Measurements from ENCODE around the gene RASA2.

The RASA2 gene

GRCh38 chr3:141498598-141499223 lies 11.9 kb downstream of the RASA2 start:
- Histone ChIP-seq H3K36me3 (ENCODE audit: insufficient read depth, low read length) (peaks cover 6% of the 10 kb centered on the region; the same call in 1 of the 2 replicates), H3K27ac (no peak overlapping the region), H3K4me3 (no peak overlapping the region), H3K9me3 (ENCODE audit: low read depth, low read length) (no peaks in the 10 kb centered on the region), H3K9ac (ENCODE audit: insufficient read length) (no peak overlapping the region)
- DNase-seq (ENCODE audit: low read depth, low spot score) = no peak
- TF ChIP-seq POLR2AphosphoS5 (IDR thresholded peaks at IDR 0.05; ENCODE audit: borderline replicate concordance, low read depth, low read length) = no peak
- TF ChIP-seq FOXP2 (optimal IDR thresholded peaks at IDR 0.05; ENCODE audit: control extremely low read depth, extremely low read length, insufficient read depth) = no peak
- TF ChIP-seq EZH2 (IDR thresholded peaks at IDR 0.05) = no peak

DNA sequence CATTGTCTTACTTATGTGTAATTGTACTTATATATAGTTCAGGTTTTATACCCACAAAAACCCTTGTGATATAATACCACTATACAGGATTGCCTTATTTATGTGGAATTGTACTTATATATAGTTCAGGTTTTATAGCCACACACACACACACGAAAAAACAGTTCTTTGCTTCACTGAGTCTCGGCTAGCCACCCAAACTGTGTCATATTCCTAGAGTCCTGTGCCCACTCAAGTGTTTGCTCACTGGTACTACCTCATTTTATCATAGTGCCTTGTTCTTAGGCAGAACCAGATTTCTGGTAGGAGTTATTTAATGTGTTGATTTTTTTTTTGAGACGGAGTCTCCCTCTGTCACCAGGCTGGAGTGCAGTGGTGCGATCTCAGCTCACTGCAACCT lies 12.5 kb downstream of the RASA2 start:
- TF ChIP-seq POLR2AphosphoS5 (IDR thresholded peaks at IDR 0.05; ENCODE audit: borderline replicate concordance, low read depth, low read length) (no peak), EZH2 (IDR thresholded peaks at IDR 0.05) (no peak), FOXP2 (optimal IDR thresholded peaks at IDR 0.05; ENCODE audit: control extremely low read depth, extremely low read length, insufficient read depth) (no peak)
- no peak overlapping the region for H3K27ac ChIP-seq
- H3K4me3 ChIP-seq = no peak overlapping the region

DNA sequence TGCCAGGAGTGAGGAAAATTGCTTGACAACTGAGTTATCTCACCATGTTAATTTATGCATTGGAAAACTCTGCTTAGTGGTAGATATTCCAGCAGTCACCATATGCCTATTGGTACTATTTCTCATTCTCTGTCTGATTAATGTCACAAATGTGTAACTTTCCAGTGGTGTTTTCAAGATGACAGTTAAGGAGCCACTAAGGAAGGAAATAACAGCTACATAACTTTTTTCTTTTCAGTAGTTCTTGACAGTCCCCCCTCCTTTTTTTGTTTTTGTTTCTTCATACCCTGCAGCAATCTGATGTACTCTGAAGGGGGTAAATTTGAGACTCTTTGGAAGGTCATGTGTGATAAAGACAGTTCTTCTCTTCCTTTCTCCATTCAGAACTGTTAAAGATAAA lies 13.1 kb downstream of the RASA2 start:
- TF ChIP-seq EZH2 (IDR thresholded peaks at IDR 0.05) (no peak), FOXP2 (optimal IDR thresholded peaks at IDR 0.05; ENCODE audit: control extremely low read depth, extremely low read length, insufficient read depth) (no peak), POLR2AphosphoS5 (IDR thresholded peaks at IDR 0.05; ENCODE audit: borderline replicate concordance, low read depth, low read length) (no peak)
- Histone ChIP-seq H3K27ac (no peak overlapping the region), H3K9ac (ENCODE audit: insufficient read length) (no peak overlapping the region)

More for the DNA sequence above, 12.5 kb downstream of the RASA2 start:
- no peaks in the 10 kb centered on the region for H3K9me3 ChIP-seq (ENCODE audit: low read depth, low read length)
- no peak overlapping the region for H3K9ac ChIP-seq (ENCODE audit: insufficient read length)
- peaks cover 6% of the 10 kb centered on the region; the same call in 1 of the 2 replicates for H3K36me3 ChIP-seq (ENCODE audit: insufficient read depth, low read length)
- DNase-seq (ENCODE audit: low read depth, low spot score) = no peak

GRCh38 chr3:141500397-141500796 lies 13.6 kb downstream of the RASA2 start:
- no peak for DNase-seq (ENCODE audit: low read depth, low spot score)
- Histone ChIP-seq H3K9me3 (ENCODE audit: low read depth, low read length) (no peaks in the 10 kb centered on the region), H3K27ac (no peak overlapping the region), H3K4me3 (no peak overlapping the region), H3K9ac (ENCODE audit: insufficient read length) (no peak overlapping the region), H3K36me3 (ENCODE audit: insufficient read depth, low read length) (peaks cover 6% of the 10 kb centered on the region; the same call in 1 of the 2 replicates)
- TF ChIP-seq EZH2 (IDR thresholded peaks at IDR 0.05) (no peak), FOXP2 (optimal IDR thresholded peaks at IDR 0.05; ENCODE audit: control extremely low read depth, extremely low read length, insufficient read depth) (no peak), POLR2AphosphoS5 (IDR thresholded peaks at IDR 0.05; ENCODE audit: borderline replicate concordance, low read depth, low read length) (no peak)

More for the DNA sequence above, 13.1 kb downstream of the RASA2 start:
- Histone ChIP-seq H3K4me3 (no peak overlapping the region), H3K9me3 (ENCODE audit: low read depth, low read length) (no peaks in the 10 kb centered on the region), H3K36me3 (ENCODE audit: insufficient read depth, low read length) (peaks cover 6% of the 10 kb centered on the region; the same call in 1 of the 2 replicates)
- no peak for DNase-seq (ENCODE audit: low read depth, low spot score)

DNA sequence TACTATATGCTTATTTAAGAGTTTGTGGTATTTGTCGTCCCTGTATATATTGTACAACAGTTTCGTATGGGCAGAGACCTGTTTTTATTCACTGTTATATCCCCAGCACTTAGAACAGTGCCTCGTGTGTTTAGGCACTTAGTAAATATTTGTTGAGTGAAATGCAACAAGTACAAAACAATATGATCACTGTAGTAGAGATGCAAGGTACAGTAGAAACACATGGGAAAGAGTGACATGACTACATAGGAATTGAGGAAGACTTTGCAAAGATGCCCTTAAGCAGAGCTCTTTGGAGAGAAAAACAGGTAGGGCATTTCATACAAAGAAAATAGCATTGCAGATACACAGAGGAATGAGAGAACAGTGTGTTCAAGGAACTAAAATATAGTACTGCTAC lies 18.3 kb downstream of the RASA2 start:
- no peak for DNase-seq (ENCODE audit: low read depth, low spot score)
- TF ChIP-seq FOXP2 (optimal IDR thresholded peaks at IDR 0.05; ENCODE audit: control extremely low read depth, extremely low read length, insufficient read depth) (no peak), EZH2 (IDR thresholded peaks at IDR 0.05) (no peak), POLR2AphosphoS5 (IDR thresholded peaks at IDR 0.05; ENCODE audit: borderline replicate concordance, low read depth, low read length) (no peak)
- Histone ChIP-seq H3K9me3 (ENCODE audit: low read depth, low read length) (no peaks in the 10 kb centered on the region), H3K4me3 (no peak overlapping the region), H3K9ac (ENCODE audit: insufficient read length) (no peak overlapping the region), H3K27ac (no peak overlapping the region), H3K36me3 (ENCODE audit: insufficient read depth, low read length) (peaks cover 6% of the 10 kb centered on the region; the same call in 1 of the 2 replicates)

DNA sequence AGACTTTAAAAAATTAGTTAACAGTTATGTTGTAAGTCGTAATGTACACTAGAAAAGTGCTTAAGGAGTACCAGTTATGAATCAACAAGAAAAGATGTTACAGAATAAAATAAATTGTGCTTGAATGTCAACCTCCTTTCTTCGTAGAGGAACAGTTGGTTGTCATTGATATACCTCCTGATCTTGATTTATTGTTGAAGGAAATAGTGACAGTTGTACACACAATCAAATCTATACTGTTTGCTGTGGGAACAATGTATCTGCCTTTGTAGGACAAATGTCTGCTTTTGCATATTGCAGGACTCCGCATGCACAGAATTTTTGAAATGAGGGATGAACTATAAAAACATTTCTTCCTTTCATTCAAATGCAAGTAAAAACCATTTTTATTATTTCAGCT lies 19.2 kb downstream of the RASA2 start:
- TF ChIP-seq FOXP2 (optimal IDR thresholded peaks at IDR 0.05; ENCODE audit: control extremely low read depth, extremely low read length, insufficient read depth) = no peak
- no peak for TF ChIP-seq POLR2AphosphoS5 (IDR thresholded peaks at IDR 0.05; ENCODE audit: borderline replicate concordance, low read depth, low read length)
- TF ChIP-seq EZH2 (IDR thresholded peaks at IDR 0.05) = no peak
- Histone ChIP-seq H3K36me3 (ENCODE audit: insufficient read depth, low read length) (peaks cover 6% of the 10 kb centered on the region; the same call in 1 of the 2 replicates), H3K4me3 (no peak overlapping the region), H3K9ac (ENCODE audit: insufficient read length) (no peak overlapping the region), H3K27ac (no peak overlapping the region), H3K9me3 (ENCODE audit: low read depth, low read length) (no peaks in the 10 kb centered on the region)
- DNase-seq (ENCODE audit: low read depth, low spot score) = no peak

DNA sequence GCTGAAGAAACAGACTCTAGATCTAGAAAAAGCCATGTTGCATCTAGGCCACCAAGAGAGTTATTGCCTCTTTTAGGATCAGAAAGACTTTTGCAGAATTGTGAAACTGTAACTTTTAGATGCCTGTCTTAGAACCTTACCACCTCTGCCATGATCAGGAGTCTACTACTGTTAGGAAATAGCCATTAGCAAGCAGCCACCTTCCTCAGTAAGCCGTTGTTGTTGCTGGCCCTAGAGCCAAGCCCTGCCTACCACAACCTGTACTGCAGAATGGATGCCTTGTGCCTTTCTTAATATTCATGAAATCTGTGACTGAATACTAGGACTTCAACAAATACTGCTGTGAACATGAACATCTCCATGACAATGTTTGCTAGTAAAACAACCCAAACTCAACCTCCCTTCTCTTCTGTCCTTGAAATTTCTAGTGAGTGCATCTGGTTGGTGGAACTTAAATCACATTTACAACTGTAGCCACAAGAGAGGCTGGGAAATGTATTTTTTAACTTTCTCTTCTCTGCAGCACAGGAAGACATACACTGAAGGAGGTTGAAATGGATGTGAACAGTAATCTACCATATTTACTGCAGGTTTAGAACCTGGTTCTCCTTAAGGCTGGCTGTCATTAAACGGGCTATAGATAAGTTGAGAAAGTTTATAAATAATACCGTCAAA lies 20.7 kb downstream of the RASA2 start:
- no peak for DNase-seq (ENCODE audit: low read depth, low spot score)
- Histone ChIP-seq H3K9ac (ENCODE audit: insufficient read length) (no peak overlapping the region), H3K36me3 (ENCODE audit: insufficient read depth, low read length) (peaks cover 6% of the 10 kb centered on the region; the same call in 1 of the 2 replicates), H3K9me3 (ENCODE audit: low read depth, low read length) (no peaks in the 10 kb centered on the region), H3K4me3 (no peak overlapping the region), H3K27ac (no peak overlapping the region)
- TF ChIP-seq EZH2 (IDR thresholded peaks at IDR 0.05) (no peak), FOXP2 (optimal IDR thresholded peaks at IDR 0.05; ENCODE audit: control extremely low read depth, extremely low read length, insufficient read depth) (no peak), POLR2AphosphoS5 (IDR thresholded peaks at IDR 0.05; ENCODE audit: borderline replicate concordance, low read depth, low read length) (no peak)

- DNase-seq (ENCODE audit: low read depth, low spot score) = no peak
- H3K9me3 ChIP-seq (ENCODE audit: low read depth, low read length) = no peaks in the 10 kb centered on the region
- no peak for TF ChIP-seq EZH2 (IDR thresholded peaks at IDR 0.05)
- H3K36me3 ChIP-seq (ENCODE audit: insufficient read depth, low read length) = peaks cover 4% of the 10 kb centered on the region; the same call in 1 of the 2 replicates
- no peak overlapping the region for H3K27ac ChIP-seq
- H3K4me3 ChIP-seq = no peak overlapping the region
- H3K9ac ChIP-seq (ENCODE audit: insufficient read length) = no peak overlapping the region
These were observed 21.2 kb downstream of the RASA2 start for GRCh38 chr3:141508067-141508436.

All from SK-N-MC (cell line).